KMS-11 (cell line): Measurements from ENCODE around the gene AGXT2.

ENCODE experiments used
- H2AFZ ChIP-seq: fragments of 200-600 bp; sonication (generic); 2 replicates; pipeline ENCODE4 v1.6.1; 2016; ENCODE audit warnings: antibody characterized with exemption, mixed run types, low read depth
- H3K27ac ChIP-seq: fragments of 200-600 bp; sonication (generic); 2 replicates; pipeline ENCODE4 v1.6.1; 2016; ENCODE audit warnings: mild to moderate bottlenecking, mixed run types
- H3K27me3 ChIP-seq: fragments of 200-600 bp; sonication (generic); 2 replicates; pipeline ENCODE4 v1.6.1; 2017; ENCODE audit warnings: mild to moderate bottlenecking, low read depth, mixed run types, moderate library complexity; ENCODE audit not compliant: insufficient read depth
- H3K36me3 ChIP-seq: fragments of 200-600 bp; sonication (generic); 2 replicates; pipeline ENCODE4 v1.6.1; 2017; ENCODE audit warnings: mild to moderate bottlenecking, mixed run types; ENCODE audit not compliant: insufficient read depth
- H3K4me1 ChIP-seq: fragments of 200-600 bp; sonication (generic); 2 replicates; pipeline ENCODE4 v1.6.1; 2016; ENCODE audit warnings: mild to moderate bottlenecking, low read depth, mixed run types; ENCODE audit not compliant: poor library complexity, severe bottlenecking
- H3K4me2 ChIP-seq: fragments of 200-600 bp; sonication (generic); 2 replicates; pipeline ENCODE4 v1.7.0; 2016; ENCODE audit warnings: mild to moderate bottlenecking, mixed run types
- H3K4me3 ChIP-seq: fragments of 200-600 bp; sonication (generic); IDR thresholded peaks from 2 replicates; pipeline ENCODE4 v1.6.1; 2017; ENCODE audit warnings: low read depth, low read length, mixed read lengths; ENCODE audit not compliant: insufficient read depth
- H3K79me2 ChIP-seq: fragments of 200-600 bp; sonication (generic); 2 replicates; pipeline ENCODE4 v1.6.1; 2016; ENCODE audit warnings: low read depth, mixed run types; ENCODE audit not compliant: insufficient read depth
- H3K9ac ChIP-seq: fragments of 200-600 bp; sonication (generic); 2 replicates; pipeline ENCODE4 v1.6.1; 2016; ENCODE audit warnings: mild to moderate bottlenecking, mixed run types
- H4K20me1 ChIP-seq: fragments of 200-600 bp; sonication (generic); 2 replicates; pipeline ENCODE4 v1.6.1; 2016; ENCODE audit warnings: mild to moderate bottlenecking, mixed run types; ENCODE audit not compliant: insufficient read depth
- CTCF ChIP-seq: fragments of 200-600 bp; sonication (generic); conservative IDR thresholded peaks from 2 replicates; pipeline ENCODE4 v1.6.1; 2017; ENCODE audit warnings: low read depth, mild to moderate bottlenecking, antibody characterized with exemption, low read length, moderate library complexity, mixed read lengths

The AGXT2 gene

GRCh38 chr5:35004200-35004599, 43.5 kb downstream of the AGXT2 start:
- Histone ChIP-seq H3K27ac (no peak overlapping the region), H3K4me1 (peaks cover 12% of the 10 kb centered on the region), H3K79me2 (no peaks in the 10 kb centered on the region), H3K4me3 (no peak overlapping the region), H4K20me1 (no peaks in the 10 kb centered on the region), H2AFZ (peak overlapping the region; percentile 12; the same call in 1 of the 2 replicates), H3K36me3 (no peaks in the 10 kb centered on the region), H3K4me2 (no peak overlapping the region), H3K9ac (no peak overlapping the region), H3K27me3 (no peaks in the 10 kb centered on the region)
- TF ChIP-seq CTCF = no peak

- H2AFZ ChIP-seq = peak overlapping the region; percentile 12; the same call in 1 of the 2 replicates
- H3K4me1 ChIP-seq = peaks cover 12% of the 10 kb centered on the region
- H3K27me3 ChIP-seq = no peaks in the 10 kb centered on the region
- H3K4me3 ChIP-seq = no peak overlapping the region
- H3K9ac ChIP-seq = no peak overlapping the region
- H3K4me2 ChIP-seq = no peak overlapping the region
- H3K36me3 ChIP-seq = no peaks in the 10 kb centered on the region
- H3K27ac ChIP-seq = no peak overlapping the region
- H3K79me2 ChIP-seq = no peaks in the 10 kb centered on the region
- TF ChIP-seq CTCF = peak; percentile 93
- H4K20me1 ChIP-seq = no peaks in the 10 kb centered on the region
Measured at GRCh38 chr5:35003018-35003957, 44.5 kb downstream of the AGXT2 start.

GRCh38 chr5:35002459-35002858, 45.3 kb downstream of the AGXT2 start:
- no peaks in the 10 kb centered on the region for H3K36me3 ChIP-seq
- no peak overlapping the region for H3K4me3 ChIP-seq
- H4K20me1 ChIP-seq = no peaks in the 10 kb centered on the region
- no peaks in the 10 kb centered on the region for H3K79me2 ChIP-seq
- H3K27ac ChIP-seq = no peak overlapping the region
- TF ChIP-seq CTCF = no peak
- peaks cover 12% of the 10 kb centered on the region for H3K4me1 ChIP-seq
- no peak overlapping the region for H3K4me2 ChIP-seq
- H3K27me3 ChIP-seq = no peaks in the 10 kb centered on the region
- H2AFZ ChIP-seq = no peak overlapping the region
- no peak overlapping the region for H3K9ac ChIP-seq

- H3K27me3 ChIP-seq = no peaks in the 10 kb centered on the region
- H2AFZ ChIP-seq = no peak overlapping the region
Measured at GRCh38 chr5:35001842-35002241, 45.9 kb downstream of the AGXT2 start.

More at GRCh38 chr5:35001842-35002241, 45.9 kb downstream of the AGXT2 start:
- H4K20me1 ChIP-seq = no peaks in the 10 kb centered on the region
- peaks cover 12% of the 10 kb centered on the region for H3K4me1 ChIP-seq
- H3K9ac ChIP-seq = no peak overlapping the region
- TF ChIP-seq CTCF = no peak
- no peak overlapping the region for H3K27ac ChIP-seq
- H3K79me2 ChIP-seq = no peaks in the 10 kb centered on the region
- no peaks in the 10 kb centered on the region for H3K36me3 ChIP-seq
- no peak overlapping the region for H3K4me2 ChIP-seq
- H3K4me3 ChIP-seq = no peak overlapping the region
